HepG2 (cell line): ENCODE measurements around the gene CAMK1D. TPM values are rescaled to one million over a fixed set of nuclear protein-coding genes. Genes with fewer than 3 reads are reported as not detected.

ENCODE experiments used
- ATAC-seq: fragments of 200-7000 bp; cut with Tn5 transposase; 3 replicates; pipeline ENCODE4 v1.9.1; 2020; ENCODE audit warnings: mild to moderate bottlenecking, moderate library complexity
- BruUV-seq: library from RNA; stranded (reverse); fragments of 400-500 nt; replicated peaks from 2 replicates; lab custom pipeline; 2021; lab: Mats Ljungman, UMichigan
- CTCF ChIA-PET: fragments of 300-600 bp; formaldehyde crosslinking; extraction: SDS; loops from one replicate; lab custom pipeline; 2021; ENCODE audit warnings: low total read pairs, inconsistent platforms, low intra/inter-chr PET ratio; lab: Yijun Ruan, JAX
- POLR2A ChIA-PET: fragments of 350-600 bp; sonication (Branson Sonifier 250); formaldehyde crosslinking; loops from one replicate; lab custom pipeline; 2020; ENCODE audit warnings: antibody characterized with exemption, inconsistent platforms; lab: Yijun Ruan, JAX
- DNase-seq: peaks from one replicate; pipeline ENCODE4 v3.0.0-alpha.2; 2015; ENCODE audit warnings: low spot score
- FAIRE-seq: peaks from 3 replicates; lab custom pipeline; 2011; peaks lifted over from hg19 to GRCh38; lab: Jason Lieb, UNC
- H2AFZ ChIP-seq: one replicate; pipeline ENCODE4 v1.6.1; 2011; ENCODE audit warnings: low read length, inconsistent platforms
- H3K27ac ChIP-seq: fragments of 300-600 bp; 3 replicates; pipeline ENCODE4 v1.8.0; 2011; ENCODE audit warnings: mixed run types, mild to moderate bottlenecking, mixed read lengths, low read length, inconsistent platforms; ENCODE audit not compliant: insufficient read depth; ENCODE audit errors: extremely low read length
- H3K27me3 ChIP-seq, 2 experiments: fragments of 200-600 bp in 1 of 2; 2 replicates in 1 of 2; 3 replicates in 1 of 2; pipeline versions ENCODE4 v1.6.0 to v1.8.0; 2011; ENCODE audit warnings: low read length in 2 of 2, mild to moderate bottlenecking in 2 of 2, moderate library complexity in 2 of 2, inconsistent platforms in 1 of 2; ENCODE audit not compliant: insufficient read depth in 2 of 2, control insufficient read depth in 1 of 2
- H3K36me3 ChIP-seq, 2 experiments: fragments of 200-600 bp in 1 of 2; replicated peaks in 1 of 2; 2 replicates in 1 of 2; 3 replicates in 1 of 2; pipeline versions ENCODE4 v1.5.1 to v1.8.0; 2011; ENCODE audit warnings: low read length in 2 of 2, inconsistent platforms in 1 of 2; ENCODE audit not compliant: insufficient read depth in 2 of 2, control insufficient read depth in 1 of 2
- H3K4me1 ChIP-seq: 2 replicates; pipeline ENCODE4 v1.5.1; 2012; ENCODE audit warnings: low read length, inconsistent platforms; ENCODE audit not compliant: insufficient read depth
- H3K4me2 ChIP-seq: 2 replicates; pipeline ENCODE4 v1.6.0; 2011; ENCODE audit warnings: low read depth, low read length, inconsistent platforms
- H3K4me3 ChIP-seq, 3 experiments: fragments of 200-600 bp in 1 of 3; sonication (generic), shearing (Covaris generic) in 1 of 3; replicated peaks in 1 of 3; 2 replicates each; pipeline ENCODE4 v1.5.1; 2011 to 2016; ENCODE audit warnings: low read length in 3 of 3, inconsistent platforms in 2 of 3, low read depth in 2 of 3, mild to moderate bottlenecking in 2 of 3, control low read depth in 1 of 3, mixed read lengths in 1 of 3; ENCODE audit not compliant: insufficient read depth in 1 of 3
- H3K79me2 ChIP-seq: one replicate; pipeline ENCODE4 v1.6.1; 2011; ENCODE audit warnings: low read length, inconsistent platforms; ENCODE audit not compliant: insufficient read depth
- H3K9ac ChIP-seq: 2 replicates; pipeline ENCODE4 v1.6.0; 2011; ENCODE audit warnings: mild to moderate bottlenecking, low read depth, low read length, inconsistent platforms; ENCODE audit not compliant: insufficient read depth
- H3K9me3 ChIP-seq: 2 replicates; pipeline ENCODE4 v1.5.1; 2012; ENCODE audit warnings: mild to moderate bottlenecking, low read length
- H4K20me1 ChIP-seq: 2 replicates; pipeline ENCODE4 v1.6.0; 2011; ENCODE audit warnings: inconsistent platforms, mild to moderate bottlenecking, low read length, moderate library complexity; ENCODE audit not compliant: insufficient read depth
- KDM5B ChIP-seq: sonication (generic); formaldehyde crosslinking; IDR thresholded peaks from 2 replicates; pipeline ENCODE4 v1.4.0; 2020; ENCODE audit warnings: missing genetic modification reagents, mild to moderate bottlenecking, borderline replicate concordance
- SIX4 ChIP-seq: sonication (generic); formaldehyde crosslinking; IDR thresholded peaks from 2 replicates; pipeline ENCODE4 v1.4.0; 2020; ENCODE audit warnings: missing genetic modification reagents
- SUZ12 ChIP-seq: fragments of 150-350 bp; IDR thresholded peaks from 2 replicates; pipeline ENCODE4 v1.6.1; 2014; ENCODE audit warnings: low read depth, low read length
- ZBTB38 ChIP-seq: sonication (generic); formaldehyde crosslinking; IDR thresholded peaks from 2 replicates; pipeline ENCODE4 v1.5.1; 2020; ENCODE audit warnings: mild to moderate bottlenecking, missing genetic modification reagents
- ZNF570 ChIP-seq: sonication (generic); formaldehyde crosslinking; IDR thresholded peaks from 2 replicates; pipeline ENCODE4 v1.4.0; 2020; ENCODE audit warnings: mild to moderate bottlenecking, missing genetic modification reagents, borderline replicate concordance
- ZNF678 ChIP-seq: sonication (generic); formaldehyde crosslinking; IDR thresholded peaks from 2 replicates; pipeline ENCODE4 v1.4.0; 2020; ENCODE audit warnings: mild to moderate bottlenecking, missing genetic modification reagents
- ZNF703 ChIP-seq: sonication (generic); formaldehyde crosslinking; IDR thresholded peaks from 2 replicates; pipeline ENCODE4 v1.5.1; 2020; ENCODE audit warnings: missing genetic modification reagents, mild to moderate bottlenecking, moderate library complexity, borderline replicate concordance
- WGBS: methylation state at CpG from one replicate; pipeline ENCODE4 v1.1.6; 2017; ENCODE audit warnings: low lambda C conversion rate; 5-methylcytosine and 5-hydroxymethylcytosine counted together
- in situ Hi-C: cut with HindIII; loops from 2 replicates; pipeline ENCODE4 v1.10.0; 2017; ENCODE audit warnings: low pct_unique_long_range_greater_than_20kb; ENCODE audit not compliant: extremely low pct_ligation_motif_present
- intact Hi-C: fragments of 100-400 bp; cut with micrococcal nuclease; formaldehyde crosslinking; loops from one replicate; pipeline ENCODE4 v1.10.0; 2022; ENCODE audit not compliant: unreplicated experiment
- polyA plus RNA-seq, 8 experiments: library from polyadenylated mRNA; depleted of rRNA in 3 of 8; stranded (reverse) in 7 of 8; unstranded in 1 of 8; fragments of >200 nt; fragmentation: Illumina TruSeq in 4 of 8; extraction: Trizol in 4 of 8; gene quantifications; 2 replicates each; pipeline versions ENCODE4 v1.2.1 to v1.2.3, GENCODE V29; 2011 to 2016; ENCODE audit warnings: low read depth in 4 of 8, missing spikeins in 1 of 8, mixed read lengths in 1 of 8; ENCODE audit not compliant: insufficient read depth in 1 of 8
- total RNA-seq, 5 experiments: library from RNA; depleted of rRNA; stranded (reverse); fragments of >200 nt; fragmentation: Illumina TruSeq; extraction: Trizol; gene quantifications; 2 replicates each; pipeline ENCODE4 v1.2.3, GENCODE V29; 2016; ENCODE audit warnings: low read depth in 1 of 5
- TF ChIP-seq, protein P1 (sequence below): sonication (generic); formaldehyde crosslinking; IDR thresholded peaks from 2 replicates; pipeline ENCODE4 v1.4.0; 2020; ENCODE audit warnings: missing genetic modification reagents
- TF ChIP-seq, protein P2 (sequence below): sonication (generic); formaldehyde crosslinking; IDR thresholded peaks from 2 replicates; pipeline ENCODE4 v1.9.0; 2021; ENCODE audit warnings: missing genetic modification reagents, mild to moderate bottlenecking, borderline replicate concordance
- TF ChIP-seq, protein P3 (sequence below): sonication (generic); formaldehyde crosslinking; IDR thresholded peaks from 2 replicates; pipeline ENCODE4 v1.4.0; 2020; ENCODE audit warnings: missing genetic modification reagents
- TF ChIP-seq, protein P4 (sequence below): conservative IDR thresholded peaks from 2 replicates; pipeline ENCODE4 v1.6.1; 2018; ENCODE audit warnings: missing genetic modification reagents

Gene CAMK1D
- total and polyA plus RNA-seq, 2 of the 13 experiments (the other 11 are each of a cell fraction or from before 2014, with no cell fraction given): under 0.01 TPM; not detected in 1

DNA sequence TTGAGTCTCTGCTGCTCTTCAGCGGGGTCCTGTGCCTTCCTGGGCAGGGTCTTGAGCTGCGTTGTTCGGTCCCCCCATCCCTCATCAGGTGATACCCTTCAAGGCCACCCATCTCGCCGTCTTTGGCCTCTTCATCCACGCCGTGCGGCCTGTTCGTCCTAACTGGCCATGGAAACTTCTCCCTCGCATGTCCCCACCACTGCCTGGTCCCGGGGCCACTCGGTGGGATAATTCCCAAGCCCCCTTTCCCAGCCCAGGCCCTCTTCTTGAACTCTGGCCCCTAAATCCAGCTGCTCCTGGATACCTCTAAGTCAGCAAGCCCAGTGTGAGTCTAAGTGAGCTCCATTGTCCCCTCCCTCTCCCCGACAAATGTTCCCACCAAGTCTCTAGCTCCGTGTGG, 74.5 kb downstream of the CAMK1D start (continued):
- TF ChIP-seq, protein P1, sequence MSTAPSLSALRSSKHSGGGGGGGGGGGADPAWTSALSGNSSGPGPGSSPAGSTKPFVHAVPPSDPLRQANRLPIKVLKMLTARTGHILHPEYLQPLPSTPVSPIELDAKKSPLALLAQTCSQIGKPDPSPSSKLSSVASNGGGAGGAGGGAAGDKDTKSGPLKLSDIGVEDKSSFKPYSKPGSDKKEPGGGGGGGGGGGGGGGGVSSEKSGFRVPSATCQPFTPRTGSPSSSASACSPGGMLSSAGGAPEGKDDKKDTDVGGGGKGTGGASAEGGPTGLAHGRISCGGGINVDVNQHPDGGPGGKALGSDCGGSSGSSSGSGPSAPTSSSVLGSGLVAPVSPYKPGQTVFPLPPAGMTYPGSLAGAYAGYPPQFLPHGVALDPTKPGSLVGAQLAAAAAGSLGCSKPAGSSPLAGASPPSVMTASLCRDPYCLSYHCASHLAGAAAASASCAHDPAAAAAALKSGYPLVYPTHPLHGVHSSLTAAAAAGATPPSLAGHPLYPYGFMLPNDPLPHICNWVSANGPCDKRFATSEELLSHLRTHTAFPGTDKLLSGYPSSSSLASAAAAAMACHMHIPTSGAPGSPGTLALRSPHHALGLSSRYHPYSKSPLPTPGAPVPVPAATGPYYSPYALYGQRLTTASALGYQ (CRISPR knock-in tag): no peak
- no peak for TF ChIP-seq ZNF703 (CRISPR knock-in tag)
- TF ChIP-seq, protein P2, sequence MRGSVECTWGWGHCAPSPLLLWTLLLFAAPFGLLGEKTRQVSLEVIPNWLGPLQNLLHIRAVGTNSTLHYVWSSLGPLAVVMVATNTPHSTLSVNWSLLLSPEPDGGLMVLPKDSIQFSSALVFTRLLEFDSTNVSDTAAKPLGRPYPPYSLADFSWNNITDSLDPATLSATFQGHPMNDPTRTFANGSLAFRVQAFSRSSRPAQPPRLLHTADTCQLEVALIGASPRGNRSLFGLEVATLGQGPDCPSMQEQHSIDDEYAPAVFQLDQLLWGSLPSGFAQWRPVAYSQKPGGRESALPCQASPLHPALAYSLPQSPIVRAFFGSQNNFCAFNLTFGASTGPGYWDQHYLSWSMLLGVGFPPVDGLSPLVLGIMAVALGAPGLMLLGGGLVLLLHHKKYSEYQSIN (CRISPR knock-in tag): no peak
- TF ChIP-seq, protein P3, sequence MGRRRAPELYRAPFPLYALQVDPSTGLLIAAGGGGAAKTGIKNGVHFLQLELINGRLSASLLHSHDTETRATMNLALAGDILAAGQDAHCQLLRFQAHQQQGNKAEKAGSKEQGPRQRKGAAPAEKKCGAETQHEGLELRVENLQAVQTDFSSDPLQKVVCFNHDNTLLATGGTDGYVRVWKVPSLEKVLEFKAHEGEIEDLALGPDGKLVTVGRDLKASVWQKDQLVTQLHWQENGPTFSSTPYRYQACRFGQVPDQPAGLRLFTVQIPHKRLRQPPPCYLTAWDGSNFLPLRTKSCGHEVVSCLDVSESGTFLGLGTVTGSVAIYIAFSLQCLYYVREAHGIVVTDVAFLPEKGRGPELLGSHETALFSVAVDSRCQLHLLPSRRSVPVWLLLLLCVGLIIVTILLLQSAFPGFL (CRISPR knock-in tag): no peak
- TF ChIP-seq, all 625 proteins: peak for 0

DNA sequence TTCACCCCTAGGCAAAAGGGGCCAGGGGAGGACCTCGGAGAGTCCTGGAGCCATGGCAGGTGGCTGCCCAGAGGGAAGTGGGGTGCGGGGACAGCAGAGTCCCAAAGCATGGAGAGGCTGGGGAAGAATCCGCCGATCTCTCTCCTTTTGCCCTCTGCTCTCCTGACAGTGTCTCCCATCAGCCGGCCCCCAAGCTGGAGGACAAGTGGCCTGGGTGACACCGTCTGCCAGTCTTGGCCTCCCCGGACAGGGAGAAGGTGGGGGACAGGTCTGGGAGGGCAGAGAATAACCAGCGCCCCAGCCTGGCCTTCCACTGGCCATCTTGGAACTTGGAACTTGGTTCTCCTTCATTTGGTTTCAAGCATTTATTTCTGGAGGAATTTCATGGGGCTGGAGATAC, 77.9 kb downstream of the CAMK1D start:
- Histone ChIP-seq H3K4me1 (no peaks in the 10 kb centered on the region), H2AFZ (no peak overlapping the region), H3K4me2 (no peak overlapping the region), H3K9me3 (no peaks in the 10 kb centered on the region), H3K9ac (no peak overlapping the region), H3K27me3 (peaks cover 1 to 22% of the 10 kb centered on the region in 2 experiments; a peak in 3 of 5 replicates), H3K27ac (no peak overlapping the region), H4K20me1 (no peaks in the 10 kb centered on the region), H3K4me3 (no peak overlapping the region), H3K79me2 (no peaks in the 10 kb centered on the region), H3K36me3 (no peaks in the 10 kb centered on the region)
- DNase-seq (no peak), ATAC-seq (no peak), FAIRE-seq (no peak)
- no TSS peak for BruUV-seq
- in situ Hi-C loops (no loop called here), intact Hi-C loops (no loop called here)
- POLR2A ChIA-PET: no interaction called here
- CTCF ChIA-PET: no interaction called here
- 44% methylated on average over 3 of the region's 8 CpGs for WGBS
- TF ChIP-seq KDM5B (no peak), ZBTB38 (CRISPR knock-in tag) (no peak), ZNF570 (CRISPR knock-in tag) (no peak), ZNF678 (no peak), SUZ12 (no peak), SIX4 (no peak)
- TF ChIP-seq, protein P4, sequence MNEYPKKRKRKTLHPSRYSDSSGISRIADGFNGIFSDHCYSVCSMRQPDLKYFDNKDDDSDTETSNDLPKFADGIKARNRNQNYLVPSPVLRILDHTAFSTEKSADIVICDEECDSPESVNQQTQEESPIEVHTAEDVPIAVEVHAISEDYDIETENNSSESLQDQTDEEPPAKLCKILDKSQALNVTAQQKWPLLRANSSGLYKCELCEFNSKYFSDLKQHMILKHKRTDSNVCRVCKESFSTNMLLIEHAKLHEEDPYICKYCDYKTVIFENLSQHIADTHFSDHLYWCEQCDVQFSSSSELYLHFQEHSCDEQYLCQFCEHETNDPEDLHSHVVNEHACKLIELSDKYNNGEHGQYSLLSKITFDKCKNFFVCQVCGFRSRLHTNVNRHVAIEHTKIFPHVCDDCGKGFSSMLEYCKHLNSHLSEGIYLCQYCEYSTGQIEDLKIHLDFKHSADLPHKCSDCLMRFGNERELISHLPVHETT (CRISPR knock-in tag): no peak
